Uterus (tissue), 4 donors: ENCODE results near the gene OR8D2. TPM values are rescaled to one million over a fixed set of nuclear protein-coding genes. Genes with fewer than 3 reads are reported as not detected.

ENCODE experiments used
- DNase-seq, 2 donors: peaks; one replicate each; pipeline ENCODE4 v3.0.0-alpha.2; 2019 to 2020
- H3K27ac ChIP-seq, 2 donors: fragments of 200-600 bp; sonication (generic); 1 replicate in 1 of 2; 2 replicates in 1 of 2; pipeline ENCODE4 v1.5.1; 2016 to 2018
- H3K27me3 ChIP-seq, 2 donors: fragments of 200-600 bp; sonication (generic); one replicate each; pipeline ENCODE4 v1.5.1; 2018 to 2019; ENCODE audit warnings: control low read depth in 1 of 2
- H3K36me3 ChIP-seq, 2 donors: fragments of 200-600 bp; sonication (generic); one replicate each; pipeline ENCODE4 v1.5.1; 2019; ENCODE audit warnings: control low read depth in 1 of 2
- H3K4me1 ChIP-seq, 2 donors: fragments of 200-600 bp; sonication (generic); one replicate each; pipeline ENCODE4 v1.5.1; 2018 to 2019; ENCODE audit warnings: control low read depth in 1 of 2
- H3K4me3 ChIP-seq, 2 donors: fragments of 200-600 bp; sonication (generic); 1 replicate in 1 of 2; 2 replicates in 1 of 2; pipeline ENCODE4 v1.5.1; 2018 to 2019; ENCODE audit warnings: mild to moderate bottlenecking in 1 of 2
- H3K9me3 ChIP-seq, 2 donors: fragments of 200-600 bp; sonication (generic); one replicate each; pipeline ENCODE4 v1.5.1; 2019; ENCODE audit warnings: control low read depth in 1 of 2
- POLR2A ChIP-seq, 2 donors: fragments of 450-650 bp; IDR thresholded peaks; one replicate each; pipeline ENCODE4 v1.6.1; 2016; ENCODE audit warnings: antibody characterized with exemption in 2 of 2, mild to moderate bottlenecking in 1 of 2, moderate library complexity in 1 of 2
- intact Hi-C: fragments of 100-400 bp; cut with DNase I; formaldehyde crosslinking; loops from one replicate; pipeline ENCODE4 v1.15.1; 2023; ENCODE audit warnings: low total_unique reads
- total RNA-seq, 4 donors: library from RNA; depleted of rRNA in 3 of 4; stranded (reverse); fragments of >200 nt in 3 of 4; gene quantifications; one replicate each; pipeline versions ENCODE4 v1.1.0 to v1.2.4, GENCODE V29; 2014 to 2023
- TF ChIP-seq, protein P1 (sequence below), 4 experiments: fragments of 200-600 bp in 2 of 4; fragments of 450-650 bp in 2 of 4; sonication (generic) in 2 of 4; IDR thresholded peaks; one replicate each; pipeline ENCODE4 v1.5.1; 2016 to 2019; ENCODE audit warnings: antibody characterized with exemption in 4 of 4, mild to moderate bottlenecking in 2 of 4, moderate library complexity in 1 of 4
- donor health status: DM: yes; HTN: yes; CAD: no.

Gene OR8D2, protein sequence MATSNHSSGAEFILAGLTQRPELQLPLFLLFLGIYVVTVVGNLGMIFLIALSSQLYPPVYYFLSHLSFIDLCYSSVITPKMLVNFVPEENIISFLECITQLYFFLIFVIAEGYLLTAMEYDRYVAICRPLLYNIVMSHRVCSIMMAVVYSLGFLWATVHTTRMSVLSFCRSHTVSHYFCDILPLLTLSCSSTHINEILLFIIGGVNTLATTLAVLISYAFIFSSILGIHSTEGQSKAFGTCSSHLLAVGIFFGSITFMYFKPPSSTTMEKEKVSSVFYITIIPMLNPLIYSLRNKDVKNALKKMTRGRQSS
- not detected for total RNA-seq

DNA sequence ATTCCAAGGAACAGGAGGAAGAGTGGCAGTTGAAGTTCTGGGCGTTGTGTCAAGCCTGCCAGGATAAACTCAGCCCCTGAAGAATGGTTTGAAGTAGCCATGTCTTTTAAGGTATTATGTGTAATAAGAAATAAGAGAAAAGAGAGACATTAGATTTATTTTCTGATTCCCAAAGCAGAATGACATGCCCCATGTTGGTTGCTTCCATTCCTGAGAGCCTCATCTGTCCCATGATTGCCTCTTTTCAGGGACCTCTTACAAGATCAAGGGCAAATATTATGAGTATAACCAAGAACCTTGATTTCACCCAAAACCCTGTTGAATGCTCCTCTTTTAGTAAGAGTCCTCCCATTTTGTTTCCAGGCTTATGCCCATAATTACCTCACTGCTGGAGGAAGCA, at the start of gene OR8D2:
TSS of gene OR8D2 (minus strand) at position 101 of the 400 bp plus-strand sequence. CDS start at position 101, 0 bp downstream.
- Histone ChIP-seq H3K4me3 (no peak within 1 kb of the TSS), H3K9me3 (no peaks in the 10 kb centered on the region), H3K27ac (no peak within 1 kb of the TSS), H3K4me1 (no peaks in the 10 kb centered on the region), H3K36me3 (no peaks in the 10 kb centered on the region), H3K27me3 (no peaks in the 10 kb centered on the region)
- no peak for TF ChIP-seq POLR2A (IDR thresholded peaks at IDR 0.05)
- TF ChIP-seq, protein P1, sequence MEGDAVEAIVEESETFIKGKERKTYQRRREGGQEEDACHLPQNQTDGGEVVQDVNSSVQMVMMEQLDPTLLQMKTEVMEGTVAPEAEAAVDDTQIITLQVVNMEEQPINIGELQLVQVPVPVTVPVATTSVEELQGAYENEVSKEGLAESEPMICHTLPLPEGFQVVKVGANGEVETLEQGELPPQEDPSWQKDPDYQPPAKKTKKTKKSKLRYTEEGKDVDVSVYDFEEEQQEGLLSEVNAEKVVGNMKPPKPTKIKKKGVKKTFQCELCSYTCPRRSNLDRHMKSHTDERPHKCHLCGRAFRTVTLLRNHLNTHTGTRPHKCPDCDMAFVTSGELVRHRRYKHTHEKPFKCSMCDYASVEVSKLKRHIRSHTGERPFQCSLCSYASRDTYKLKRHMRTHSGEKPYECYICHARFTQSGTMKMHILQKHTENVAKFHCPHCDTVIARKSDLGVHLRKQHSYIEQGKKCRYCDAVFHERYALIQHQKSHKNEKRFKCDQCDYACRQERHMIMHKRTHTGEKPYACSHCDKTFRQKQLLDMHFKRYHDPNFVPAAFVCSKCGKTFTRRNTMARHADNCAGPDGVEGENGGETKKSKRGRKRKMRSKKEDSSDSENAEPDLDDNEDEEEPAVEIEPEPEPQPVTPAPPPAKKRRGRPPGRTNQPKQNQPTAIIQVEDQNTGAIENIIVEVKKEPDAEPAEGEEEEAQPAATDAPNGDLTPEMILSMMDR (IDR thresholded peaks at IDR 0.05): no peak
- intact Hi-C loops: no loop called here
- DNase-seq: no peak

DNA sequence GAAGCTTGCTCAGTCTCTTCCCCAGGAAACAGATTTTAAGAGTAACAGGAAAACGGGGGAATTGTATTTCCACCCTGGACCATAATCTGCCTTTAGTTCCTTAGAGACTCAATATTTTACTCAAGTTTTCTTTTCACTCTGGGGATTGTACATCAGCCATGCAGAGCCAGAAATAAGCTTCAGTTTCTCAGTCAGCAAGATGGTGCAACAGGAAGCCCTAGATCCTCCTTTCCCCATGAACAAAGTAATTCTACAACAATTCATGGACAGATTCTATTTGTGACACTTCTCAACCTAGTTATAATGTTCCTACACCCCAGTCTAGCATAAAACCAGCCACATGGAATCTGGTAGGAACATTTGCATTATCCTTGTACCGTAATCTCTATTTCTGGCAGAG, 39.6 kb upstream of the OR8D2 start:
- intact Hi-C loops: no loop called here
- DNase-seq: no peak
- TF ChIP-seq, protein P1 (IDR thresholded peaks at IDR 0.05): no peak
- no peak for TF ChIP-seq POLR2A (IDR thresholded peaks at IDR 0.05)
- Histone ChIP-seq H3K36me3 (no peaks in the 10 kb centered on the region), H3K9me3 (no peaks in the 10 kb centered on the region), H3K27ac (no peak overlapping the region), H3K27me3 (no peaks in the 10 kb centered on the region), H3K4me1 (no peaks in the 10 kb centered on the region), H3K4me3 (no peak overlapping the region)

- Histone ChIP-seq H3K27ac (no peak overlapping the region), H3K36me3 (no peaks in the 10 kb centered on the region), H3K9me3 (peaks cover 0 to 2% of the 10 kb centered on the region in 2 donors), H3K27me3 (no peaks in the 10 kb centered on the region), H3K4me3 (no peak overlapping the region), H3K4me1 (no peaks in the 10 kb centered on the region)
- intact Hi-C loops: no loop called here
- DNase-seq: no peak
- TF ChIP-seq, protein P1 (IDR thresholded peaks at IDR 0.05): no peak
- no peak for TF ChIP-seq POLR2A (IDR thresholded peaks at IDR 0.05)
These were observed 26.4 kb upstream of the OR8D2 start for GRCh38 chr11:124346311-124346955.

DNA sequence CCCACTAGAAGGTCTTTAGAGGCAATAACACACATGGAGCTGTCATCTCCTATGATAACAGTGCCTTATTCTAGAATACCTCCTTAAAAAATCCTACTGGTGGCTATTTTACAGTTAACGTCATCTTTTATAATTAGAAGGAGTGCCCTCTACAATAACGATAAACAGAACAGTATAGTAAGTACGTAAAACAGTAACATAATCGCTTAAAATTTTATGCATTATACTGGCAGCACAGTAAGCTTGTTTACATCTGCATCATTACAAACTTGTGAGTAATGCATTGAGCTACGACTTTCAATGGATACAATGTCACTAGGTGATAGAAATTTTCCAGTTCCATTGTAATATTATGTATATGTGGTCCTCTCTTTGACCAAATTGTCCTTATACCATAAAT, 24.3 kb upstream of the OR8D2 start:
- Histone ChIP-seq H3K4me1 (no peaks in the 10 kb centered on the region), H3K27me3 (no peaks in the 10 kb centered on the region), H3K27ac (no peak overlapping the region), H3K36me3 (no peaks in the 10 kb centered on the region), H3K9me3 (peaks cover 0 to under 1% of the 10 kb centered on the region in 2 donors), H3K4me3 (no peak overlapping the region)
- intact Hi-C loops: no loop called here
- no peak for TF ChIP-seq POLR2A (IDR thresholded peaks at IDR 0.05)
- TF ChIP-seq, protein P1 (IDR thresholded peaks at IDR 0.05): no peak
- DNase-seq: no peak

DNA sequence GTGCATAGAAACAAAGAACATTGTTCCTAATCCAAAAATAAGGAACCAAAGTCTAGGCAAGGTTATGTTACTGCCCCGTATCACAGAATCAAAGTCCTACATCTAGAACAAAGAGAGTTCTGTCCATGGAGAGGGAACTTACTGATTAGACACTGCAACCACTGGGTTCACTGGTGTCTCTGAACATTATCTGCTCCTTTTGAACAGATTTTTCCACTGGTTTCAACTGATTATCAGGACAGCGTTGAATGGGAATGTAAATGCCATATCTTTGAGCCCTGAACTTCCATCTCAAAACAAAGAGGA, 20.1 kb upstream of the OR8D2 start:
- Histone ChIP-seq H3K4me3 (no peak overlapping the region), H3K9me3 (no peaks in the 10 kb centered on the region), H3K36me3 (no peaks in the 10 kb centered on the region), H3K27me3 (no peaks in the 10 kb centered on the region), H3K27ac (no peak overlapping the region), H3K4me1 (no peaks in the 10 kb centered on the region)
- TF ChIP-seq, protein P1 (IDR thresholded peaks at IDR 0.05): no peak
- TF ChIP-seq POLR2A (IDR thresholded peaks at IDR 0.05): no peak
- intact Hi-C loops: no loop called here
- no peak for DNase-seq
